ENCODE data around the gene CEP68.
"Not testable (repeated sequence)": the region's sequence is repeated elsewhere in the genome, so short reads cannot be mapped to it uniquely, and the experiment has no call there.

CEP68 gene

GRCh38 chr2:65077898-65078297 lies 21.7 kb downstream of the CEP68 start:
- DNase-seq (ENCODE audit: low read depth, low spot score): no peak

GRCh38 chr2:65079017-65079416 lies 22.8 kb downstream of the CEP68 start:
- DNase-seq (ENCODE audit: low read depth, low spot score): no peak

GRCh38 chr2:65081232-65081685 lies 25.0 kb downstream of the CEP68 start:
- no peak for DNase-seq (ENCODE audit: low read depth, low spot score)

- DNase-seq (ENCODE audit: low read depth, low spot score): no peak
These were observed 28.9 kb downstream of the CEP68 start for GRCh38 chr2:65085148-65085547.

GRCh38 chr2:65092791-65093190 lies 36.6 kb downstream of the CEP68 start:
- DNase-seq (ENCODE audit: low read depth, low spot score): no peak

- DNase-seq (ENCODE audit: low read depth, low spot score): no peak
These were observed 37.0 kb downstream of the CEP68 start for GRCh38 chr2:65093211-65093610.

- no peak for DNase-seq (ENCODE audit: low read depth, low spot score)
These were observed 40.7 kb downstream of the CEP68 start for GRCh38 chr2:65096948-65097347.

GRCh38 chr2:65097844-65098243 lies 41.6 kb downstream of the CEP68 start:
- DNase-seq (ENCODE audit: low read depth, low spot score): no peak

- DNase-seq (ENCODE audit: low read depth, low spot score): no peak
These were observed 42.5 kb downstream of the CEP68 start for GRCh38 chr2:65098741-65099140.

GRCh38 chr2:65101071-65101470 lies 44.9 kb downstream of the CEP68 start:
- no peak for DNase-seq (ENCODE audit: low read depth, low spot score)

GRCh38 chr2:65103013-65103715 lies 46.9 kb downstream of the CEP68 start:
- DNase-seq (ENCODE audit: low read depth, low spot score): no peak

GRCh38 chr2:65107530-65107929 lies 51.3 kb downstream of the CEP68 start:
- DNase-seq (ENCODE audit: low read depth, low spot score): no peak

- no peak for DNase-seq (ENCODE audit: low read depth, low spot score)
These were observed 52.6 kb downstream of the CEP68 start for GRCh38 chr2:65108780-65109179.

GRCh38 chr2:65112633-65113032 lies 56.4 kb downstream of the CEP68 start:
- DNase-seq (ENCODE audit: low read depth, low spot score): no peak

- no peak for DNase-seq (ENCODE audit: low read depth, low spot score)
These were observed 57.0 kb downstream of the CEP68 start for GRCh38 chr2:65113229-65113628.

- DNase-seq (ENCODE audit: low read depth, low spot score): no peak
These were observed 57.6 kb downstream of the CEP68 start for GRCh38 chr2:65113816-65114215.

GRCh38 chr2:65114921-65115320 lies 58.7 kb downstream of the CEP68 start:
- DNase-seq (ENCODE audit: low read depth, low spot score): no peak

GRCh38 chr2:65116645-65117044 lies 60.4 kb downstream of the CEP68 start:
- no peak for DNase-seq (ENCODE audit: low read depth, low spot score)

GRCh38 chr2:65120990-65121693 lies 64.9 kb downstream of the CEP68 start:
- no peak for DNase-seq (ENCODE audit: low read depth, low spot score)

GRCh38 chr2:65122313-65122712 lies 66.1 kb downstream of the CEP68 start:
- no peak for DNase-seq (ENCODE audit: low read depth, low spot score)

- not testable (repeated sequence) for DNase-seq (ENCODE audit: low read depth, low spot score)
These were observed 69.2 kb downstream of the CEP68 start for GRCh38 chr2:65125457-65125856.

GRCh38 chr2:65128297-65129190 lies 72.3 kb downstream of the CEP68 start:
- DNase-seq (ENCODE audit: low read depth, low spot score): no peak
